DND-41 (cell line): ENCODE measurements around the gene IPO7.

Source experiments
- ATAC-seq: fragments of 200-7000 bp; cut with Tn5 transposase; 3 replicates; pipeline ENCODE4 v1.9.1; 2021; ENCODE audit warnings: low read depth; ENCODE audit not compliant: insufficient read depth
- DNase-seq: peaks from one replicate; pipeline ENCODE4 v3.0.0-alpha.2; 2020
- H2AFZ ChIP-seq: 2 replicates; pipeline ENCODE4 v1.6.0; 2012; ENCODE audit warnings: low read depth, low read length
- H3K27ac ChIP-seq: 2 replicates; pipeline ENCODE4 v1.5.1; 2012; ENCODE audit warnings: low read length, inconsistent platforms
- H3K27me3 ChIP-seq: fragments of 200-600 bp; sonication (generic); 2 replicates; pipeline ENCODE4 v1.6.0; 2012; ENCODE audit warnings: low read length, mild to moderate bottlenecking, inconsistent platforms; ENCODE audit not compliant: insufficient read depth, poor library complexity
- H3K36me3 ChIP-seq: 2 replicates; pipeline ENCODE4 v1.5.1; 2012; ENCODE audit warnings: low read length, inconsistent platforms; ENCODE audit not compliant: insufficient read depth
- H3K4me1 ChIP-seq: 2 replicates; pipeline ENCODE4 v1.5.1; 2012; ENCODE audit warnings: mild to moderate bottlenecking, low read length; ENCODE audit not compliant: insufficient read depth
- H3K4me2 ChIP-seq: 2 replicates; pipeline ENCODE4 v1.6.0; 2012; ENCODE audit warnings: mild to moderate bottlenecking, moderate library complexity, low read length, inconsistent platforms; ENCODE audit not compliant: insufficient read depth
- H3K4me3 ChIP-seq, 2 experiments: fragments of 200-600 bp in 1 of 2; shearing (Covaris generic) in 1 of 2; 2 replicates each; pipeline ENCODE4 v1.5.1; 2012 to 2016; ENCODE audit warnings: inconsistent platforms in 2 of 2, low read length in 2 of 2, mild to moderate bottlenecking in 2 of 2, low read depth in 1 of 2, moderate library complexity in 1 of 2
- H3K79me2 ChIP-seq: 2 replicates; pipeline ENCODE4 v1.6.0; 2012; ENCODE audit warnings: low read length, inconsistent platforms; ENCODE audit not compliant: insufficient read depth
- H3K9ac ChIP-seq: 2 replicates; pipeline ENCODE4 v1.6.0; 2012; ENCODE audit warnings: low read depth, mild to moderate bottlenecking, inconsistent platforms, low read length, moderate library complexity
- H3K9me3 ChIP-seq: 2 replicates; pipeline ENCODE4 v1.5.1; 2012; ENCODE audit warnings: low read length, moderate library complexity, mild to moderate bottlenecking, inconsistent platforms; ENCODE audit not compliant: insufficient read depth, severe bottlenecking
- H4K20me1 ChIP-seq: 2 replicates; pipeline ENCODE4 v1.6.0; 2012; ENCODE audit warnings: low read length; ENCODE audit not compliant: insufficient read depth
- EZH2 ChIP-seq: IDR thresholded peaks from 3 replicates; pipeline ENCODE4 v1.6.1; 2012; ENCODE audit warnings: borderline replicate concordance, low read depth, mild to moderate bottlenecking, moderate library complexity, low read length, inconsistent platforms; ENCODE audit not compliant: severe bottlenecking
- TF ChIP-seq, protein P1 (sequence below): IDR thresholded peaks from 2 replicates; pipeline ENCODE4 v1.5.1; 2012; ENCODE audit warnings: borderline replicate concordance, low read length, moderate library complexity, mild to moderate bottlenecking; ENCODE audit not compliant: poor library complexity, severe bottlenecking; ENCODE audit errors: extremely low read depth

The IPO7 gene

GRCh38 chr11:9384535-9385326 lies at the start of gene IPO7:
Gene IPO7 (plus strand): TSS chr11:9384652. CDS start chr11:9384764, 112 bp downstream.
- Histone ChIP-seq H3K27ac (peak within 1 kb of the TSS; percentile 95), H3K4me3 (peak within 1 kb of the TSS; percentile 63 to 81)

DNA sequence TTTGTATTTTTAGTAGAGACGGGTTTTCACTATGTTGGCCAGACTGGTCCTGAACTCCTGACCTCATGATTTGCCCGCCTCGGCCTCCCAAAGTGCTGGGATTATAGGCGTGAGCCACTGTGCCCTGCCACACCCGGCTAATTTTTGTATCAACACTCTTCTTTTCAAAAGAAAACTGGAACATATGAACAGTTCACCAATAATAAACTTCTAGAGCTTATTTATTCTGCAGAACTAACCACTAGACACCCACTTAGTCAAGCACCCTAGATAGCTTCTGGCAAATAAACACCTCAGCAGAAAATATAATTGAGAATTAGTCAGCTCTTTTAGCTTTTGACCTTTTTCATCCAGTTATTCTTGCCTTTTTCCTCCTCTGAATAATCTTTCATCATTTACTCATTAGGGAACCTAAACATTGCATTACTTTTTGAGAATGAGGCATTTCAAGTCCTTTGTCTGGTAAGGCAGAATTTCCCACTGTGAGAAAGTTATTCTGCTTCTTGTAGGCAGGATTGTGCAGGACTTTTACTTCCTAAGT lies 42.7 kb upstream of the IPO7 start:
- no peak overlapping the region for H3K4me3 ChIP-seq
- no peak overlapping the region for H3K9ac ChIP-seq
- H3K4me2 ChIP-seq: no peak overlapping the region
- no peak overlapping the region for H2AFZ ChIP-seq
- no peak for TF ChIP-seq EZH2
- TF ChIP-seq, protein P1, sequence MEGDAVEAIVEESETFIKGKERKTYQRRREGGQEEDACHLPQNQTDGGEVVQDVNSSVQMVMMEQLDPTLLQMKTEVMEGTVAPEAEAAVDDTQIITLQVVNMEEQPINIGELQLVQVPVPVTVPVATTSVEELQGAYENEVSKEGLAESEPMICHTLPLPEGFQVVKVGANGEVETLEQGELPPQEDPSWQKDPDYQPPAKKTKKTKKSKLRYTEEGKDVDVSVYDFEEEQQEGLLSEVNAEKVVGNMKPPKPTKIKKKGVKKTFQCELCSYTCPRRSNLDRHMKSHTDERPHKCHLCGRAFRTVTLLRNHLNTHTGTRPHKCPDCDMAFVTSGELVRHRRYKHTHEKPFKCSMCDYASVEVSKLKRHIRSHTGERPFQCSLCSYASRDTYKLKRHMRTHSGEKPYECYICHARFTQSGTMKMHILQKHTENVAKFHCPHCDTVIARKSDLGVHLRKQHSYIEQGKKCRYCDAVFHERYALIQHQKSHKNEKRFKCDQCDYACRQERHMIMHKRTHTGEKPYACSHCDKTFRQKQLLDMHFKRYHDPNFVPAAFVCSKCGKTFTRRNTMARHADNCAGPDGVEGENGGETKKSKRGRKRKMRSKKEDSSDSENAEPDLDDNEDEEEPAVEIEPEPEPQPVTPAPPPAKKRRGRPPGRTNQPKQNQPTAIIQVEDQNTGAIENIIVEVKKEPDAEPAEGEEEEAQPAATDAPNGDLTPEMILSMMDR: no peak
- DNase-seq (no peak), ATAC-seq (no peak)
- no peaks in the 10 kb centered on the region for H3K27me3 ChIP-seq
- H3K27ac ChIP-seq: no peak overlapping the region
- H3K4me1 ChIP-seq: 0 out of 2 replicates have a peak, but pooled peaks cover 3% of the 10 kb centered on the region
- no peaks in the 10 kb centered on the region for H4K20me1 ChIP-seq
- no peaks in the 10 kb centered on the region for H3K9me3 ChIP-seq
- H3K79me2 ChIP-seq: no peaks in the 10 kb centered on the region
- no peaks in the 10 kb centered on the region for H3K36me3 ChIP-seq

More at GRCh38 chr11:9384535-9385326, at the start of gene IPO7:
- Histone ChIP-seq H3K27me3 (no peaks in the 10 kb centered on the region), H2AFZ (peak within 1 kb of the TSS; percentile 100), H3K79me2 (peaks cover 53% of the 10 kb centered on the region), H4K20me1 (peaks cover 41% of the 10 kb centered on the region), H3K9me3 (no peaks in the 10 kb centered on the region), H3K9ac (peak within 1 kb of the TSS; percentile 98), H3K4me1 (peaks cover 37% of the 10 kb centered on the region), H3K36me3 (peaks cover 36% of the 10 kb centered on the region), H3K4me2 (peak within 1 kb of the TSS; percentile 89)
- peak; percentile 92 for DNase-seq
- no peak for TF ChIP-seq EZH2
- TF ChIP-seq, protein P1: peak; percentile 18
- peak; percentile 97 for ATAC-seq

GRCh38 chr11:9344061-9344680 lies 40.3 kb upstream of the IPO7 start:
- Histone ChIP-seq H3K27ac (no peak overlapping the region), H2AFZ (no peak overlapping the region), H3K79me2 (no peaks in the 10 kb centered on the region), H3K4me1 (peaks cover 14% of the 10 kb centered on the region), H3K4me3 (no peak overlapping the region), H4K20me1 (no peaks in the 10 kb centered on the region), H3K36me3 (no peaks in the 10 kb centered on the region), H3K9me3 (no peaks in the 10 kb centered on the region), H3K9ac (no peak overlapping the region), H3K27me3 (no peaks in the 10 kb centered on the region), H3K4me2 (no peak overlapping the region)
- ATAC-seq: no peak
- TF ChIP-seq, protein P1: no peak
- TF ChIP-seq EZH2: no peak
- DNase-seq: no peak
